Uterus (tissue), 2 donors: ENCODE results near the gene QSOX2.

Source experiments
- POLR2A ChIP-seq, 2 donors: fragments of 450-650 bp; IDR thresholded peaks; one replicate each; pipeline ENCODE4 v1.6.1; 2016; ENCODE audit warnings: antibody characterized with exemption in 2 of 2, mild to moderate bottlenecking in 1 of 2, moderate library complexity in 1 of 2
- TF ChIP-seq, protein P1 (sequence below), 4 experiments: fragments of 200-600 bp in 2 of 4; fragments of 450-650 bp in 2 of 4; sonication (generic) in 2 of 4; IDR thresholded peaks; one replicate each; pipeline ENCODE4 v1.5.1; 2016 to 2019; ENCODE audit warnings: antibody characterized with exemption in 4 of 4, mild to moderate bottlenecking in 2 of 4, moderate library complexity in 1 of 4

- TF ChIP-seq, protein P1, sequence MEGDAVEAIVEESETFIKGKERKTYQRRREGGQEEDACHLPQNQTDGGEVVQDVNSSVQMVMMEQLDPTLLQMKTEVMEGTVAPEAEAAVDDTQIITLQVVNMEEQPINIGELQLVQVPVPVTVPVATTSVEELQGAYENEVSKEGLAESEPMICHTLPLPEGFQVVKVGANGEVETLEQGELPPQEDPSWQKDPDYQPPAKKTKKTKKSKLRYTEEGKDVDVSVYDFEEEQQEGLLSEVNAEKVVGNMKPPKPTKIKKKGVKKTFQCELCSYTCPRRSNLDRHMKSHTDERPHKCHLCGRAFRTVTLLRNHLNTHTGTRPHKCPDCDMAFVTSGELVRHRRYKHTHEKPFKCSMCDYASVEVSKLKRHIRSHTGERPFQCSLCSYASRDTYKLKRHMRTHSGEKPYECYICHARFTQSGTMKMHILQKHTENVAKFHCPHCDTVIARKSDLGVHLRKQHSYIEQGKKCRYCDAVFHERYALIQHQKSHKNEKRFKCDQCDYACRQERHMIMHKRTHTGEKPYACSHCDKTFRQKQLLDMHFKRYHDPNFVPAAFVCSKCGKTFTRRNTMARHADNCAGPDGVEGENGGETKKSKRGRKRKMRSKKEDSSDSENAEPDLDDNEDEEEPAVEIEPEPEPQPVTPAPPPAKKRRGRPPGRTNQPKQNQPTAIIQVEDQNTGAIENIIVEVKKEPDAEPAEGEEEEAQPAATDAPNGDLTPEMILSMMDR (IDR thresholded peaks at IDR 0.05) = no peak
- no peak for TF ChIP-seq POLR2A (IDR thresholded peaks at IDR 0.05)
Measured at GRCh38 chr9:136291306-136292025, 45.9 kb upstream of the QSOX2 start.
